ENCODE measurements around the gene CARD16.
"Not testable (repeated sequence)": the region's sequence is repeated elsewhere in the genome, so short reads cannot be mapped to it uniquely, and the experiment has no call there.

CARD16 gene

DNA sequence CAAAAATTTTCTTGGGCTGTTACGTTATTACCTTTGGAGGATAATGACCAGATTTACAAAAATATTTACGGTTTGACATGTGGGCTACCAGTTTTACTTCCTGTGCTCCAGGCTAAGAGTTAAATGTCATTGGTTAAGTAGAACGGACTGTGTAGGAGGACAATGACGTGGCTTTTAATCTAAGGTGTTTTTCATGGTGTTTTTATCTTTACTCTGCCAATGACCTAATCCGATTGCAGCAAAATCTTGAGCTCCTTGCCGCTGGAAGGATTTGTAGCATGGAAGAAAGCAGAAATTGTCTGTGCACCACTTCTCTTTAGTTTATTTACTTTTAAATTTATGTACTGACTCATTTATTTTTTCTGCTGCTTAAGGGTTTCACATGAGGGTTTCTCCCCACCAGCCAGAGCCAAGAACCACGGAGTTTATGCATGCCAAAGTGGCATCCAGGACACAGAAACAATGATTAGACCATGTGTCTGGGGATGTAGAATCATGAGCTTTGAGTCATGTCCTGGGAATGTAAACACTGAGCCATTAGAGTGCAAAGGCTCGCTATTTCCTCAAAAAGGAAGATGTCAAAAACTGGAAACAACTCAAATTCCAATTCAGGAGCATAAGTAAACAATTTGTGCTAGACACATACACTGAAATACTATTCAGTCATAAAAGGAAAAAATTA is 1.9 kb upstream of the CARD16 start:
- no peak for DNase-seq

DNA sequence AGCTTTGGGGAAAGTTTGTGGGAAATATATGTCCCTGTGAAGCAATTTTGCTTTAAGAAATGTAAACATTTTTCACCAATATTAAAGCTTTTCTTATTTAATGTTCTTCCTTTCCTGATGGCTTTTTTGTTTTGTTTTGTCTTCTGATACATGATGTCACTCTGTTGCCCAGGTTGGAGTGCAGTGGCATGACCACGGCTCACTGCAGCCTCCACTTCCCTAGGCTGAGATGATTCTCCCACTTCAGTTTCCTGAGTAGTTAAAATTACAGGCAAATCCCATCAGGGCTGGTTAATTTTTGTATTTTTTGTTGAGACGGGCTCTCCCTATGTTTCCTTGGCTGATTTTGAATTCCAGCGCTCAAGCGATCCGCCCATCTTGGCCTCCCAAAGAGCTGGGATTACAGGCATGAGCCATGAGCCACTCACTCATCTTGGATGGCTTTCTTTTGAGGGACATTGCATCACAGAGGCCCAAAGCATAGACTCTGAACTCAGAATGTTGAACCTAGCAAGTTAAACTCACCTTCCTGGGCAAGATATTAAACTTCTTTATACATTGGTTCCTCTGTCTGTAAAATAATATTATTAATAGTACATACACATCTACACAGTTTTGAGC is 651 bp upstream of the CARD16 start:
- DNase-seq: no peak

DNA sequence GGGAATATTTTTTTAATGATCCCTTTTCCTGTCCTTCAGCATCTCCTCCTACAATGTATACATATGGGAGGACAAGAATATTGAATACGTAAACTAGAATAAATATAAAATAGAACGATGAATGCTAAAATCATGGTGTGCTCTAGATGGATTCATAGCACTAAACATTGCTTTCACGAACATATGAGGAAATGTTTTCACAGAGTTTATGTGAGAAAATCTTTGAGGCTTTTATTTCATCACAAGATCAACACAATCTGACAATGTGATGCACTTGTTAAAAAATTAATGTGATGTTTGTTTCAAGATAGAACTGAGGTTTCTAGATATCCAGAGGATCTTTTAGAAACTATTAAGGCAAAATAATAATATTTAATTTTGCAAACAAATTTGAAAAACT is 3.0 kb downstream of the CARD16 start:
- DNase-seq: no peak

DNA sequence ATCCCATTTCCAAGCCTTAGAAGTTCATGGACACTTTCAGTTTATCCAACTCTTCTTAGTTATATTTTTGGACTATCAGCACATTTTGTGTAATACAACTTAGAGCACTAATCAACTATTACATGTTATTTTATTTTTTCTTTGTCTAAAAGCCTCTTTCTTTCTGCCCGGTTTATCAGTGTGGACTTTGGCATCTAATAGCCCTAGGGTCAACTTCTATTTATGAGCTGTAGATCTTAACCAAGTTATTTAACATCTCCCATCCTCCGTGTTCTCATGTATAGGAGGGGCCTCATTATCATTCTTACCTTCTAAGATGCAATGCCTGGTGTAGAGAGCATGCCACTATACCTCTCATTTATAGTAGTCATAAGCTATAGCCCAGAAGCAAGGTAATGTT is 4.4 kb downstream of the CARD16 start:
- no peak for DNase-seq

DNA sequence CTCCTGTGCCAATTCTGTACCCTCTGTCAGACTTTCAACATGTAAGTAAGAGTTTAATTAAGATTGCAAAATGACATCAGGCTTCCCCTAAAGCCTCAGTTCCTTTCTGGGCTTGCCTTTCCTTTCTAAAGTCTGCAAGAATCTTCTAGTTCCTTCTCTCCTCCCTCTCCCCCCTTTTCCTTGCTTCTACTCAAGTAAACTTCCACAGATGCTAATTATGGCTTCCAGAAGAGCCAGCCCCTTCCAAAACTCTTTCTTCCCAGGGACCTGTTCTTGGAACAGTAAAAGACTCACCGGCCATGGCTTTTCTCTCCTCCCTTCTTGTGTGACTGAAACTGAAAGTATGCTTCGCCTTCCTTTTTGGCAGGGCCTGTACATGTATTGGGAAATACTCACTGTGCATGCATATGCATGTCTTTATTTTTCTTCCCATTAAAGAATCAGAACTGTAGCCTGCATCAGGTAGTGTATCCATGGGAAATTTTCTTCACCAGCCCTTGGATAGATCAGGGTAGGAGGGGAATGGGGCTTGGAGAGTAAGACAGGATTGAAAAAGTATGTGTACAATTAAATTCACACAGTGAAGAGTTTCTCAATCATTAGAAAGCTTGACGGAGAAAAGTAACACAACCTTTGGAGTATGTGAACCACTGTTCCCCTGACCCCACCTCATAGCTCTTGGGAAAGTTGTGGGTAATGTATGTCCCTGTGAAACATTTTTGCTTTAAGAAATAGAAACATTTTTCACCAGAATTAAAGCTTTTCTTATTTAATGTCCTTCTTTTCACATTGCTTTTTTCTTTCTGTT is 10.1 kb downstream of the CARD16 start, which contains the start of gene CASP1:
TSS of gene CASP1 (minus strand) at position 332 of the 808 bp plus-strand sequence. CDS start at position 301, 31 bp downstream.
- DNase-seq: no peak

DNA sequence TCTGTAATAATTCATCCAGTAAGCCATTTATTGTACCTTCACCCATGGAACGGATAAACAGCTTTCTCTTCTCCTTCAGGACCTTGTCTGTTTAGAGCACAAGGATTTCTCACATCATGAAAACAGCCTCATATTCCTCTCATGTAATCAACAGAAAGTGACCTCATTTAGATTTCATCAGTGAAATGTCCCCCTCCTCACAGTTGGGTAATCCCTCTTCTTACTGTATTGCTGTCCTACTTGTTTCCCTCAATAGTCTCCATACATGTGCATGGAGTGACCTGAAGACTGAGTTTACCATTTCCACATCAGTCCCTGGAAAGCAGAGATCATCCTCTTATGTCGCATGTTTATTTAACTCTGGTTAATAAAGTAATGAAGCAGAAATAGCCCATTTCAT is 10.7 kb downstream of the CARD16 start:
- DNase-seq: not testable (repeated sequence)

DNA sequence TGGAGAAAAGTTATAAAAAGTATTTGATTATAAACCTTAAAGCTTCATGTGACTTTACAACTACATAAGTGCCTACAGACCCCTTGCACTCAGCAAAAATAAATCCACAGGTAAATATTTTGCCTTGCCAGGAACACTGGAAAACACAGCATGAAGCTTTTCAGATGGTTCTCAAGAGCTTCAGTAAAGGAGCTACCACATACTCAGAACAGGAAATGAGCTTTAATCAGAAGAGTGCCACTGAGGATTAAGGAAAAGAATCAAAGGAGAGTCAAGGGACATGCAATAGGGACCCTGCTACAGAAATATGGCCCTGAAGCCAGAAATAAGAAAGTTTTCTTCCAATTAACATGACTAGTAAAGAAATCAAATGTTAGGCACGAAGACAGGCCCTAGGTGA is 11.4 kb downstream of the CARD16 start:
- no peak for DNase-seq

DNA sequence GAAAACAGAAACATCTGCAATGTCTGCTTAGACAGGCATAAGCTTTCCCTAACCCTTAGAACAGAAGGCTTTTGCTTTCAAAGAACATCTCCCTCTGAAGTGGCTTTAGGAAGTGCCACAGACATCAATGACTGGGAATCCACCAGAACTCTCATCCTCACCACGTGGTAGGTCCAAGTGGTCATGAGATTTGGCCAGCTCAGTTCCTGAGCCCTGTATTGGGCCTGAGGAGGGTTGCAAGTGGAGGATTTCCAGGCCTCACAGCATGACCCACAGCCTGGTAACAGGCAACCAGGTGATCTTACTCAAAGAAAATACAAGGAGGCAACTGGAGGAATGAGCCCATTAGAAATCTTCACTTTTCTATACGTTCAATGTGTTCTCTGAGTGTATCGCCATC is 11.8 kb downstream of the CARD16 start:
- DNase-seq: no peak

DNA sequence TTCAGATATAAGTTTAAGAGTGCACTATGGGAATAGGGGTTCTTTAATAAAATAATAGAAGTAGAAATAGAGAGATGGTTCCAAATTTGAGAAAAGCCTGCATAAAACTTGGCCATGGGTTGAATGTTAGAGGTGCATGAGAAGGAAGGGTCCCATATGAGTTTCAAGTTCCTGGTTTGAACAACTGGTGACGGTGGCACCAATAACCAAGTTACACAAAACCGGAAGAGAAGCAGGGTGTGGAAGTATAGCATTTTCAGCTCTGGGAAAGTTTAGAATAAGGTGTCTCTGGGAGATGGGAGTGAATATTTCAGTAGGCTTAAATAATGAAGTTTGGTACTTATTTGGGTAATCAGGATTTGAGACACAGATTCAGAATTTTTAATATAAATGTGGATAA is 12.6 kb downstream of the CARD16 start:
- no peak for DNase-seq

DNA sequence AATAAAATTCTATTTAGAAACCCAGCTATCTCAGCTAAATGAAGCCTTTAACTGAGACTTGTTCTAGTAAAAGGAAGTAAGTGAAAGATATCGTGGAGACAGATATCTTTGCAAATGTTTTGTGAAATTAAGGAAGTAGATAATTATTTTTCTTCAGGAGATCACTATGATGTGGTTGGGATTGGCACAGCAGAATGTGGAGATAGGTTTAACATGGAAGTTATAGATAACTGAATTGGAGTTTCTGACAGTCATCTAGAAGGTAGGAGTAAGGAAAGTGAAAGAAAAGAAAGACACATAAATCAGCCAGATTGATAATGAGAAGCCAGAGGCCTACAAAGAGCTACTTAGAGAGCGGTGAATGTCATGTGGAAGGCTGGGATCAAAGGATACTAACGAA is 17.5 kb downstream of the CARD16 start:
- DNase-seq: no peak

DNA sequence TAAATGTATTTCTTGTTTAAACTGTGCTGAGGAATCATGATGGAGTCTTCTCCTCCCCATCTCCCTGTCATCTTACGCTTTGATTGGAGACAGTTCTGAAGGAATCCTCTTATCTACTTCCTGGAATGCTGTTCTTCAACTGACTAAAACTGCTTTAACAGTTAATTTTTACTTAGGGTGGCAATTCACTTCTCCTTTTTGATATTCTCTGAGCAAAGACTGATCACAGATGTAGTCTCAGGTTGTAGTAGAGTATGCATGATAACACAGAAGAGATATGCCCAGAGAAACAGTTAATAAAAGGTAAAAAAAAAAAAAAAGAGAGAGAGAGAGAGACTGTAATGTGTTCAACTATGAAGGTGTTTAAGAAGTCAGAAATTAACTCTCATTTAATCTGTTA is 20.7 kb downstream of the CARD16 start:
- no peak for DNase-seq

DNA sequence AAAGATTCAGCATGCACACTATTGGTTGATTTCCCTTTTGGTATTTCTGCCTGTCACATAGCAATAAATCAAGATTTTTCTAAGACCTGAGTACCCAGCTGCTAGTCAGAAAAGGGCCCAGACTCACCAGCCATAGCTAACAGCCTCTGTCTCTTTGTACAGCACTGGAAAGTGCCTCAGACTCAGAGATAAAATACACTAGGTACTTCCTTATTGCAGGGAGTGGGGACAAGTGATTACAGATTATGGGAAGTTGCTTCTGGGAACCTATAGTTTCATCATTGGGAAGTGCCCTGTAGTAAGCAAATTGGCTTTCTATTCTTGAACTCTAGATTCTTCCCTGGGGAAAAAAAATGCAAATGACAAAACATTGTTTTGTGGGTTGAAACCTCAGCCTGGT is 22.1 kb downstream of the CARD16 start, which contains the start of gene CASP5:
TSS of gene CASP5 (minus strand) at position 166 of the 400 bp plus-strand sequence. CDS start at position 134, 32 bp downstream.
- DNase-seq: no peak

DNA sequence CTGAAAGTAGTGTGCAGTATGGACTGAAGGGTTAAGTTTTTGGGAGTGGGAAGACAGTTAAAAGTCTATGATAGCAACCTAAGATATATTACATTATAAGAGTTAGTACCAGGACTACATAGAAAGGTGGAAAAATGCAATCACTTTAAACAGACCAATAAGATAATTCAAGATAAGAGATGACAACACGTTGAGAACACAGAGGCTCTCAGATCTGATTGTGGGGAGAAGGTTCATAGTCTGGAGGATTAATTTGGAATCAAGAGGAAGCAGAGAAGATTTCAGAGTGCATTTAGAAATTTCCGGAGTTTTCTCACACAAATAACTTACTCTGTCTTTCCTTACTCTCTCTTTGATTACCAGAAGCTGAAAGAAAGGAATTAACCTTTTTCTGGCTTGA is 22.6 kb downstream of the CARD16 start:
- DNase-seq: no peak

DNA sequence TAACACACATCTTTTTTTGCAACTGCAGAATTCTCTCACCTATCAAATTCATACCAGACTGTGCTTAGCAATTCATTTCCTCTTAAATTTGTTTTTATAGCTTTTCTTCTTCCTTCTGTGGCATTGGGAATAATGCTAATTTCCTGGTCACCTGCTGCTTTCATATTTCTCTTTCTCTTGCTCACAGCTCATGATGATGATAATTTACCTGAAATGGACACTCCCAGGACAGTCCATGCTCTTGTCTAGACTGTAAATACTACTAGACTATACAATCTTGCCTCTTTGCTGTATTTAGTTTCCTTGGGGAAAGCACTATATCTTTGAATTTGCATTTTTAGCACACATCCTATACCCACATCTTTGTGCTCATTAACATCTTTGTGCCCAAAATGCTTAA is 37.7 kb downstream of the CARD16 start:
- no peak for DNase-seq

DNA sequence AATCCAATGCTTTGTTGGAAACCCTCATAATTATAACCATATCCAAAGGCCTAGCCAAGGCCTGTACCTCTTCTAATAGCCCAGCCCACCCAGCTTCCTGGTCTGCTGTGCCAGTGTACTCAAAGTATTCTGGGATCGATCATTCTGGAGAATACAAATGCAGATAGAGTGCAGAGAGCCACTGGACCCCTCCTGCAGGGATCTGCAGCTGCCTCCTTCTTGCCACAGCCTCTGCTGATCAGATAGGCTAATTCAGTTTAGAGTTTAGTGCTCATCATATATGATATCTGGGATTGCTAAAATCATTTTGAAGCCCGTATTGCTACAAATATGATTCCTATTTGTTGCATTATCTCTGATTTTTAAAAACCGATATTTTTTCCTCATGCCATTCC is 39.7 kb downstream of the CARD16 start:
- no peak for DNase-seq

DNA sequence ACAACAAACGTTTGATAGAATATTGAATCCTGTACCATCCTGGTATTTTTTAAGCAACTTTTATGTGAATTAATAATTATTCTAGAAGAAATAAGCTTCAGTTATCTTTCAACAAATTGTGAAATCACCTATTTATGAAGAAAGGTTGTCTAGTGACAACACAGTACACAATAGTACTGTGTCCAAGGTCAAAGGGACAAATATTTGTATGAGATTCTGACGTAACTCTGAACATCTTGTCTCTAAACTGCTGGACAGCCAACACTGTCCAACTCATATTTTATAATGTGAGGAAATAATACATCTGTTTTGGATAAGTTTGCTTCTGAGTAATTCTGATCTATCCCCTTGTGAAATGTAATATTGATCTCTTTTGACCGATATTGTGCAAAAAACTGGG is 41.1 kb downstream of the CARD16 start:
- DNase-seq: no peak

DNA sequence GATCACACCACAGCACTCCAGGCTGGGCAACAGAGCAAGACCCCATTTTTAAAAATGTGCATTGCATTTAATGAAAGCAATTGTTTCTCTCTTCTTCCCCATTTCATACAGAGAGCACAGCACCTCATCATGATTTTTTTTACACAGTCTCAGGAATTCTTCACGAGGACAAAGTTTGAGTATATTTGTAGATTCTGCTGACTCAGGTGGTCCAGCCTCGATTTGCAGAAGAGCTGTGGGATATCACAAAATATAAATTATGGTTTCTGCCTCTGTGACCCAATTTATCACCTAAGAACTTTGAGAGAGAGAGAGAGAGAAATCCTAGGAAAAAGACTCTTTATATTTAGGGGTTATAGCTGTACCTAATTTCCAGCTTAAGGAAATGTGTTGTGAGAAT is 42.0 kb downstream of the CARD16 start:
- DNase-seq: no peak

DNA sequence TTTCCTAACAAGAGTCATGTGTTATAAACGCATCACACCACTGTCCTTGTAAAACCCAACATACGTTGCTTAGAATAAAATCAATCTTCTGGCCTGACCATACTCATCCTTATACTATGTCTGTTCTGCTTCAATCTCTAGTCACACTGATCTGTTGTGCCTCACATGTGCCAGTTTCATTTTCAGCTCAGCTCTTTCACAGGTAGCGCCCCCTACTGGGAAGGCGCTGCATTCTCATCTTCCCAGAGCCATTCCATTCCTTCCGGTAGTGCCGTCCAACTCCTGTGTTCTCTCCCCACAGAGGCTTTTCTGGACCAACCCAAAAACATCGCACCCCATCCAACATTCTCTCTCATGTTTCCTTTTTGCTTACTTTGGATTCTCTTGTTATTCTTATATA is 44.3 kb downstream of the CARD16 start:
- DNase-seq: no peak

DNA sequence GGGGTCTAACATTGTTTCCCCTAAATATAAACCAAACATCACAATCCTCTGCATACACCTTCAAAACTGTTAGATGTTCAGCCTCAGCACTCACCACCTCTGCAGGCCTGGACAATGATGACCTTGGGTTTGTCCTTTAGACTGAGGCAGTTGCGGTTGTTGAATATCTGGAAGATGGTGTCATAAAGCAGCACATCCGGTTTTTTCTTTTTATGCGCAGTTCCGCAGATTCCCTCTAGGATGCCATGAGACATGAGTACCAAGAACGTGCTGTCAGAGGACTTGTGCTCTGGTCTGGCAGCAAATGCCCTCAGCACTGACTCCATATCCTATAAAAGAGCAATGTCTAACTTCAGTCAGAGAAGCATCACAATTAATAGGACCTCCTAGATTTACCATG is 45.0 kb downstream of the CARD16 start:
- no peak for DNase-seq

DNA sequence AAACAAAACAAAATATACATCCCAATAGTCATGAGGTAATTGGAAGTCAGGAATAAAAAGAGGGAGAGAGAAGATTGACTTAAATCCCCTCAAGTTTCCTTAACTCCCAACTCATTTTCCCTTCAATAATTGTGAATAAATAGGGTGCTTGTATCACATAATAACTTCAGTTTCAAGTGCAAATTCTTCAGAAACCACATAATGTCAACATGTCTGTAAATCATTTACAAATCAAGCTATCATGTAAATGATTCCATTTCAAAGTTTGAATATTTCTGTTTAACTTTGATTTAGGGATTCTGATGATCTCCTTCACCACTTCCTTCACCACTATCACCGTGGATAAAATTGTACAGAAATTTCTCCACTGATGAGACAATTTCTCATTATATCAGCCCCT is 45.4 kb downstream of the CARD16 start:
- DNase-seq: no peak

DNA sequence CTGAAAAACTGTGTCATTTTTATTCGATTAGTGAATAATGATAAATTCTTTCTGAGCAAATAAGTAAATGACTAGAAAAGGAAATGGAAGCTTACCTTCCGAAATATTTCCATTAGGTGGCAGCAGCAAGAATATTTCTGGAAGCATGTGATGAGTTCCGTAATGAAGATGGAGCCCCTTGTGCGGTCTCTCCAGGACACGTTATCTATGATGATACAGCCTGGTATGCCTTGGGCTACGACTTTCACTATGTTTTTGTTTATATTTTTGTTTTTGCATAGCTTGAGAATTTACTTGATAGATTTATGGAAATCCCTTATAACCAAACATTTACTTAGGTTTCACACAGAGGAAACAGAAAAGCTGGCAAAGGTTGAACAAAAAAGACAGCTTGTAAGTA is 47.8 kb downstream of the CARD16 start:
- DNase-seq: no peak

DNA sequence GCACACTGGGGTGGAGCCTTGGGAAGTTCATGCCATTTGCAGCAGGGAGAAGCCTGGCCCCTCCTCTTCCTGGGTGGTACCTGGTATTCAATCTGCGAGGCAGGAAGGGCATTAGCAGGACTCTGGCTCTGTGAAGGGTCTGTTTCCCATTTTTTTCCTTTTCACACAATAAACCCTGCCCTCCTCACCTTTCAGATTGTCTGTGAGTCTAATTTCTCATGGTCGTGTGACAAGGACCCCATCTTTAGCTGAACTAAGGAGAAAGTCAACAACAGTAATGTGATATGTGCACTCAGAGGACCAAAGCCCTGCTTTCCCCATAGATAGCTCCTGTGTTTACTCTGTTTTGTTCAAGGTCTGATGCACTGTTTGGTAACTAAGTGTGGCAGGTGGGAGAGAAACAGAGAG is 50.1 kb downstream of the CARD16 start:
- peak; percentile 82 for DNase-seq

DNA sequence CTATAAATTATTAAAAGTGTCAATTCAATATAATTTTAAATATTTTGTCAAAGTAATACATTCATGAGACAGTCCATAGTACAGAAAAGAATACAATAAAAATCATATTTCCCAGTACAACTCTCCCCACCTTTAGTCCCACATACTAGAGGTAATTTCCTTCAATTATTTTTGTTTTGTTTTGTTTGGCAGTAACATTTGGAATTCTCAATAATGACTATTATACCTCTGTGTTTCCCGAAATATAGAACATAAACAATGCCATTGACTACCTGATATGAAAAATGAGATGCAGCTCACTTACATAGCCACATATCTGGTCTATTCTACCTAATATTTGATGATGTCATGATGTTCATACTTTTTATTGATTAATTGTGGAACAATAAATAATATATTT is 52.4 kb downstream of the CARD16 start:
- no peak for DNase-seq

DNA sequence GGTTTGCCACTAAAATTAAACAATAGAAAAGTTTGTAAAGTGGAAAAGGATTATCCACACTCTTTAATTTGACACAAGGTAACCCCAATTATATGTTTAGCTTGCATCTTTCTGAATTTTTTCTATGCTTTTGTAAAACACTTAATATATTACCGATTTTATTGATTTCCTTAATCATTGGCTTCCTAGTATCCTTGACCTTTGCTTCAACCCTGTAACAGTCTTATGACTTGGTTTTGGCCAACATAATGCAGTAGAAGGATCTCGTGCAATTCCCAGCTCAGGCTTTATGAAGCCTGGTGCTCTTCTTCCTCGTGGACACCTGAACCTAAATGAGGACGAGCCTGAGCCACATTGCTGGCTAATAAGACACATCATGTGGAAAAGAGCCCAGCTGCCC is 53.1 kb downstream of the CARD16 start:
- no peak for DNase-seq

Data from NCI-H1092 (cell line).